Measurements from ENCODE around the gene HNRNPUL1. TPM values are rescaled to one million over a fixed set of nuclear protein-coding genes. Genes with fewer than 3 reads are reported as not detected.

The HNRNPUL1 gene
- total RNA-seq, 1 experiment from 2014 or later = 201 TPM

DNA sequence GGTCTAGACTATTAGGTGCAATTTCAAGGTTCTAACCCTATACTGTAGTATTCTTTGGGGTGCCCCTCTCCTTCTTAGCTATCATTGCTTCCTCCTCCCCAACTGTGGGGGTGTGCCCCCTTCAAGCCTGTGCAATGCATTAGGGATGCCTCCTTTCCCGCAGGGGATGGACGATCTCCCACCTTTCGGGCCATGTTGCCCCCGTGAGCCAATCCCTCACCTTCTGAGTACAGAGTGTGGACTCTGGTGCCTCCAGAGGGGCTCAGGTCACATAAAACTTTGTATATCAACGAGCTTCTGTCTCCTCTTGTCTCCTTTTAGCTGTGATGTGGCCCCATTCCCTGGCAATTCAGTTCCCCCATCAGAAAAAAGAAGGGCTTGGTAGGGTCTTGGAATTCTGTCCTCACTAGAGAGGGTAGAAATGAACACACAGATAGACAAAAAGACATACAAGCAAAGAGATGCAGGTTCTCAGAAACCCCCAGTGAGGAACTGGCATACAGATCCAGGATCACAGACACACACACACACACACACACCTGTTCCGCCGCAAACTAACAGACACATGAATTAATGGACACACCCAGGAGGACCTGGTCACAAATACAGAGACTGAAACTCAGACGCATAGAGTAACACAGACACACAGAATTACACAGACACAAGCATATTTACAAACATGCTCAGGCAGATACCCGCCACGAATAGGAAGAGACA is 2.5 kb upstream of the HNRNPUL1 start (continued):
- no peak for TF ChIP-seq CEBPB (IDR thresholded peaks at IDR 0.05; ENCODE audit: low read depth)
- TF ChIP-seq EZH2 (IDR thresholded peaks at IDR 0.05) = no peak
- no peak for TF ChIP-seq ELF1 (IDR thresholded peaks at IDR 0.05; ENCODE audit: borderline replicate concordance, low read depth)
- no peak for TF ChIP-seq SP1 (IDR thresholded peaks at IDR 0.05; ENCODE audit: low read depth)
- no peak for TF ChIP-seq EGR1 (IDR thresholded peaks at IDR 0.05; ENCODE audit: low read depth)
- TF ChIP-seq, protein P1, sequence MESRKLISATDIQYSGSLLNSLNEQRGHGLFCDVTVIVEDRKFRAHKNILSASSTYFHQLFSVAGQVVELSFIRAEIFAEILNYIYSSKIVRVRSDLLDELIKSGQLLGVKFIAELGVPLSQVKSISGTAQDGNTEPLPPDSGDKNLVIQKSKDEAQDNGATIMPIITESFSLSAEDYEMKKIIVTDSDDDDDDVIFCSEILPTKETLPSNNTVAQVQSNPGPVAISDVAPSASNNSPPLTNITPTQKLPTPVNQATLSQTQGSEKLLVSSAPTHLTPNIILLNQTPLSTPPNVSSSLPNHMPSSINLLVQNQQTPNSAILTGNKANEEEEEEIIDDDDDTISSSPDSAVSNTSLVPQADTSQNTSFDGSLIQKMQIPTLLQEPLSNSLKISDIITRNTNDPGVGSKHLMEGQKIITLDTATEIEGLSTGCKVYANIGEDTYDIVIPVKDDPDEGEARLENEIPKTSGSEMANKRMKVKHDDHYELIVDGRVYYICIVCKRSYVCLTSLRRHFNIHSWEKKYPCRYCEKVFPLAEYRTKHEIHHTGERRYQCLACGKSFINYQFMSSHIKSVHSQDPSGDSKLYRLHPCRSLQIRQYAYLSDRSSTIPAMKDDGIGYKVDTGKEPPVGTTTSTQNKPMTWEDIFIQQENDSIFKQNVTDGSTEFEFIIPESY (IDR thresholded peaks at IDR 0.05; ENCODE audit: extremely low read depth, insufficient replicate concordance, low read length) = no peak
- TF ChIP-seq, protein P2, sequence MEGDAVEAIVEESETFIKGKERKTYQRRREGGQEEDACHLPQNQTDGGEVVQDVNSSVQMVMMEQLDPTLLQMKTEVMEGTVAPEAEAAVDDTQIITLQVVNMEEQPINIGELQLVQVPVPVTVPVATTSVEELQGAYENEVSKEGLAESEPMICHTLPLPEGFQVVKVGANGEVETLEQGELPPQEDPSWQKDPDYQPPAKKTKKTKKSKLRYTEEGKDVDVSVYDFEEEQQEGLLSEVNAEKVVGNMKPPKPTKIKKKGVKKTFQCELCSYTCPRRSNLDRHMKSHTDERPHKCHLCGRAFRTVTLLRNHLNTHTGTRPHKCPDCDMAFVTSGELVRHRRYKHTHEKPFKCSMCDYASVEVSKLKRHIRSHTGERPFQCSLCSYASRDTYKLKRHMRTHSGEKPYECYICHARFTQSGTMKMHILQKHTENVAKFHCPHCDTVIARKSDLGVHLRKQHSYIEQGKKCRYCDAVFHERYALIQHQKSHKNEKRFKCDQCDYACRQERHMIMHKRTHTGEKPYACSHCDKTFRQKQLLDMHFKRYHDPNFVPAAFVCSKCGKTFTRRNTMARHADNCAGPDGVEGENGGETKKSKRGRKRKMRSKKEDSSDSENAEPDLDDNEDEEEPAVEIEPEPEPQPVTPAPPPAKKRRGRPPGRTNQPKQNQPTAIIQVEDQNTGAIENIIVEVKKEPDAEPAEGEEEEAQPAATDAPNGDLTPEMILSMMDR (IDR thresholded peaks at IDR 0.05 in 2 of 3, conservative IDR thresholded peaks at IDR 0.05 in 1 of 3; ENCODE audit: borderline replicate concordance in 1 of 3, insufficient read depth in 1 of 3, low read depth in 2 of 3, low read length in 2 of 3) = no peak
- no peak for TF ChIP-seq SIN3A (IDR thresholded peaks at IDR 0.05; ENCODE audit: low read depth)

All from HCT116 (cell line).